A673 (cell line): ENCODE results near the gene TSPAN10. TPM values are rescaled to one million over a fixed set of nuclear protein-coding genes. Genes with fewer than 3 reads are reported as not detected.
A peak's percentile ranks its signal among the peaks of the same experiment; 100 is the strongest.

Experiments
- BruUV-seq: library from RNA; stranded (reverse); fragments of 400-500 nt; replicated peaks from 2 replicates; lab custom pipeline; 2021; lab: Mats Ljungman, UMichigan
- CTCF ChIA-PET: fragments of 300-600 bp; sonication (Branson Sonifier 250); formaldehyde crosslinking; loops from one replicate; lab custom pipeline; 2022; ENCODE audit warnings: antibody characterized with exemption; lab: Charles Lee
- POLR2A ChIA-PET: fragments of 300-600 bp; sonication (Branson Sonifier 250); formaldehyde crosslinking; loops from one replicate; lab custom pipeline; 2022; ENCODE audit warnings: antibody characterized with exemption; ENCODE audit not compliant: low non-redundant PET; lab: Charles Lee
- DNase-seq: peaks from one replicate; pipeline ENCODE4 v3.0.0-alpha.2; 2015; ENCODE audit warnings: low spot score
- H3K27ac ChIP-seq: fragments of 200-600 bp; sonication (generic); 2 replicates; pipeline ENCODE4 v1.5.1; 2016; ENCODE audit warnings: mixed run types, low read depth, mild to moderate bottlenecking, mixed read lengths, antibody characterized with exemption, low read length; ENCODE audit not compliant: poor library complexity, severe bottlenecking
- H3K27me3 ChIP-seq: fragments of 200-600 bp; sonication (generic); replicated peaks from 2 replicates; pipeline ENCODE4 v1.6.1; 2017; ENCODE audit warnings: mixed run types, low read depth, mild to moderate bottlenecking, mixed read lengths, antibody characterized with exemption, low read length; ENCODE audit not compliant: insufficient read depth, poor library complexity
- H3K36me3 ChIP-seq: fragments of 200-600 bp; sonication (generic); 2 replicates; pipeline ENCODE4 v1.6.1; 2016; ENCODE audit warnings: mixed run types, mild to moderate bottlenecking, mixed read lengths, antibody characterized with exemption, low read length; ENCODE audit not compliant: insufficient read depth, poor library complexity, severe bottlenecking
- H3K4me1 ChIP-seq: fragments of 200-600 bp; sonication (generic); 2 replicates; pipeline ENCODE4 v1.6.1; 2017; ENCODE audit warnings: mixed run types, mild to moderate bottlenecking, mixed read lengths, antibody characterized with exemption, low read length; ENCODE audit not compliant: insufficient read depth, poor library complexity, severe bottlenecking
- H3K4me3 ChIP-seq: fragments of 200-600 bp; sonication (generic); 2 replicates; pipeline ENCODE4 v1.5.1; 2016; ENCODE audit warnings: low read depth, mixed run types, mild to moderate bottlenecking, mixed read lengths, low read length; ENCODE audit not compliant: poor library complexity, severe bottlenecking
- H3K9me3 ChIP-seq: fragments of 200-600 bp; sonication (generic); 2 replicates; pipeline ENCODE4 v1.6.1; 2016; ENCODE audit warnings: mixed run types, low read depth, mild to moderate bottlenecking, mixed read lengths, antibody characterized with exemption, low read length; ENCODE audit not compliant: poor library complexity, severe bottlenecking
- EZH2 ChIP-seq: fragments of 200-600 bp; sonication (generic); IDR thresholded peaks from 2 replicates; pipeline ENCODE4 v1.6.1; 2017; ENCODE audit warnings: borderline replicate concordance, low read depth, mild to moderate bottlenecking, mixed read lengths, antibody characterized with exemption, low read length; ENCODE audit not compliant: poor library complexity, severe bottlenecking
- intact Hi-C: fragments of 100-400 bp; cut with micrococcal nuclease; formaldehyde crosslinking; loops from one replicate; pipeline ENCODE4 v1.10.0; 2022; ENCODE audit not compliant: unreplicated experiment
- total RNA-seq: library from RNA; stranded (reverse); gene quantifications from 2 replicates; pipeline ENCODE4 v1.2.3, GENCODE V29; 2021
- TF ChIP-seq, protein P1 (sequence below): fragments of 300-800, 200-600 bp; sonication (generic); conservative IDR thresholded peaks from 2 replicates; pipeline ENCODE4 v1.5.1; 2017; ENCODE audit warnings: low read depth, mild to moderate bottlenecking, antibody characterized with exemption, low read length, moderate library complexity, mixed read lengths

The TSPAN10 gene
- total RNA-seq, 1 experiment from 2014 or later: 1.1 TPM

DNA sequence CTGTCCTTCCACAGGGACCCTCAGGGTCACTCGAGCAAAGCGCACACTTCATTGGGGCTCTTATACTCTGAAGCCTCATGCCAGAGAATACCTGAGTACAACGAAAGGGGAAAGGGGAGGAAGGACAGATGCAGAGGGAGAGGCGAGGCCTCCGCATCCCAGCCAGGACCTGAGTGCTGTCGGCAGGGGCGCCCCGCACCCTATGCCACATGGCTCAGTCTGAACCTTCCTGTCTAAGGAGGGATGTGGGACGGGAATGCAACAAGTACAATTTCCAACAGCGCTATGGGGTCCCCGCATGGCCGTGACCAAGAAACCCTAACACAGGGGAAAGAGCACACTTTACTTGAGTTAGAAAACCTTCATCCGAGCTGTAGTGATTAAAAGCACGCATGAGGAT, 45.0 kb upstream of the TSPAN10 start:
- ChIA-PET CTCF (no interaction called here), POLR2A (no interaction called here)
- Histone ChIP-seq H3K27ac (no peak overlapping the region), H3K4me1 (no peaks in the 10 kb centered on the region), H3K9me3 (no peaks in the 10 kb centered on the region), H3K4me3 (no peak overlapping the region), H3K36me3 (peaks cover 83% of the 10 kb centered on the region), H3K27me3 (no peaks in the 10 kb centered on the region)
- DNase-seq: no peak
- intact Hi-C loops: no loop called here
- TF ChIP-seq EZH2: no peak
- no TSS peak for BruUV-seq

DNA sequence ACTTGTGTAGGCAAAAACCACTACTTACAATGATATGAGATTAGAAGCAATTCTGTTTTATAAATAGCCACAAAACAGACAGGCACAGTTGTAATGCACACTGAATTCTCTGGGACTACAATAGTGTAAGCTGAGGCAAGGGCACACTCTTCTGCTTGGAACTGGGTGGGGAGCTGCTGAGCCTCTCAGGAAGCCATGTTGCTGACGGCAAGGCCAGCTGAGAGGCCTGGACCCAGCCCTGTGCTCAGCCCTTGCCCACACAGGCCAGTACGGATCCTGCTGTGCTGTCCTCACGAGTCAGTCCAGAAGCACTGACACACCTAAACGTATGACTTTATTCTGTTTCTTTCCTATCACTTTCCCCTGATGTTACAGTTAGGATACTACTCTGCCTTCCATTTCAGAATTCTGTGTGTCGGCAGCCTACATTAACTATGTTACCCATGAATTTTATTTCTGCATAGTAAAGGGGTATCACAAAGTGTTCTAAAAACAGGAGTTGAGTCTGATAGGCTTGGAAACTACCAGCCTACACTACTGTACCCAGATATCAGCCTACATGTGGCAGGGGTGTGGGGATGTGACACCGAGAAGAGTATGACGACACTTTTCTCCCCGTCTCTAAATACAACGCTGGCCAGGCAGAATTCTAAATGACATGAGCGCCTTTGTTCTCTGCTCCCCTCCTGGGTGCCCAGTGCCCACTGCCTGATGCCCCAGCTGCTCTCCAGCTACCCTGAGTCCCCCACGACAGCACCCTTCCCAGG, 43.7 kb upstream of the TSPAN10 start:
- POLR2A ChIA-PET: no interaction called here
- no peak for DNase-seq
- TF ChIP-seq, protein P1, sequence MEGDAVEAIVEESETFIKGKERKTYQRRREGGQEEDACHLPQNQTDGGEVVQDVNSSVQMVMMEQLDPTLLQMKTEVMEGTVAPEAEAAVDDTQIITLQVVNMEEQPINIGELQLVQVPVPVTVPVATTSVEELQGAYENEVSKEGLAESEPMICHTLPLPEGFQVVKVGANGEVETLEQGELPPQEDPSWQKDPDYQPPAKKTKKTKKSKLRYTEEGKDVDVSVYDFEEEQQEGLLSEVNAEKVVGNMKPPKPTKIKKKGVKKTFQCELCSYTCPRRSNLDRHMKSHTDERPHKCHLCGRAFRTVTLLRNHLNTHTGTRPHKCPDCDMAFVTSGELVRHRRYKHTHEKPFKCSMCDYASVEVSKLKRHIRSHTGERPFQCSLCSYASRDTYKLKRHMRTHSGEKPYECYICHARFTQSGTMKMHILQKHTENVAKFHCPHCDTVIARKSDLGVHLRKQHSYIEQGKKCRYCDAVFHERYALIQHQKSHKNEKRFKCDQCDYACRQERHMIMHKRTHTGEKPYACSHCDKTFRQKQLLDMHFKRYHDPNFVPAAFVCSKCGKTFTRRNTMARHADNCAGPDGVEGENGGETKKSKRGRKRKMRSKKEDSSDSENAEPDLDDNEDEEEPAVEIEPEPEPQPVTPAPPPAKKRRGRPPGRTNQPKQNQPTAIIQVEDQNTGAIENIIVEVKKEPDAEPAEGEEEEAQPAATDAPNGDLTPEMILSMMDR: no peak
- no peak for TF ChIP-seq EZH2
- no peak overlapping the region for H3K27ac ChIP-seq
- H3K27me3 ChIP-seq: no peaks in the 10 kb centered on the region
- H3K36me3 ChIP-seq: peaks cover 87% of the 10 kb centered on the region
- H3K4me1 ChIP-seq: no peaks in the 10 kb centered on the region
- BruUV-seq: TSS peak; percentile 18
- CTCF ChIA-PET: no interaction called here
- H3K9me3 ChIP-seq: no peaks in the 10 kb centered on the region
- intact Hi-C loops: no loop called here
- H3K4me3 ChIP-seq: no peak overlapping the region

DNA sequence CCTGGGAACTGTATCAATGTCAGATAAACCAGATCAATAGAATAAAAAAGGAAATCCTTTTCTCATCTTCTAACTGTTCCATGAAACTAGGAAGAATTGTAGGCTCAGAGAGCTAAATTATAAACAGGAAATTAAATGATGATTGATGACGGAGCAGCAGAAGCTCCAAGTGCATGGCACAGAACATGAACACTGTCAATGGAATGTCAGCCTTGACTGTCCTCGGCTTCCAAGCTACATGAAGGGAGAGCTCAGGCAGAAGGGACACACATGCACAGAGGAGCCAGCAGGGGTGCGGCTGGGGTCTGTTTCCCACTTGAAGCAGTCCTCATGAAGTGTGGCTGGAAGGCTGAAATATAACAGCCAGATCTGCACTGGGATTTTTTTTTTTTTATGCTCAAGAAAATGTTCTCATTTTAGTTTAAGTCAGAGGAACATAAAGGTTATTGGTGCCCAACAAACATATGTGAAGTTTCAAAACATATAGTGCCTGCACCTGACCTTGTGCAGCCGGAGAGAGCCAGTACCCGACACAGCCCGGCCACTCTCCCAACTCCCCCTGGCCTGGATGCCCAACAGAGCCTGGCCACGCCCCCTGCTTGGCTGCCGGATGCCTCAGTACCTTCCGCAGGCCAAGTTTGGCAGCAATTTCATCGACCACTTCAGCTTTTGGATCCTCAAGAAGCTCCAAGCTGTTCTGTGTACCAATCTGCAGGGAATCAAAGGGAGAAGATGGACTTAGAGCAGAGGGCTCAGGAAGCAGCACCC, 37.1 kb upstream of the TSPAN10 start:
- DNase-seq: no peak
- H3K4me1 ChIP-seq: peaks cover 4% of the 10 kb centered on the region
- intact Hi-C loops: loop anchor here (2.0 to 10.0 kb wide), 2 partner anchors 85 to 345 kb away; partner anchors contain the start of gene ACTG1
- no TSS peak for BruUV-seq
- peaks cover 87% of the 10 kb centered on the region for H3K36me3 ChIP-seq
- ChIA-PET CTCF (no interaction called here), POLR2A (no interaction called here)
- no peak overlapping the region for H3K4me3 ChIP-seq
- no peak for TF ChIP-seq EZH2
- TF ChIP-seq, protein P1: no peak
- H3K27me3 ChIP-seq: no peaks in the 10 kb centered on the region
- H3K9me3 ChIP-seq: no peaks in the 10 kb centered on the region
- peak overlapping the region; percentile 44 for H3K27ac ChIP-seq
